Ramos (cell line): ENCODE data around the gene GPR153.

Source experiments
- in situ Hi-C: fragments of 300-500 bp; cut with MboI; formaldehyde crosslinking; loops from one replicate; pipeline ENCODE4 v1.14.3; 2022; ENCODE audit warnings: low sequenced_read_pairs; ENCODE audit not compliant: unreplicated experiment

Gene GPR153

GRCh38 chr1:6287431-6287886 is 26.6 kb upstream of the GPR153 start:
- in situ Hi-C loops = no loop called here

GRCh38 chr1:6287029-6287428 is 26.1 kb upstream of the GPR153 start:
- in situ Hi-C loops = no loop called here

GRCh38 chr1:6286266-6286665 is 25.4 kb upstream of the GPR153 start:
- in situ Hi-C loops = no loop called here

- in situ Hi-C loops = no loop called here
Observed at GRCh38 chr1:6285336-6285735, 24.4 kb upstream of the GPR153 start.

GRCh38 chr1:6282577-6283270 is 21.8 kb upstream of the GPR153 start:
- in situ Hi-C loops = no loop called here

GRCh38 chr1:6281511-6282402 is 20.9 kb upstream of the GPR153 start:
- in situ Hi-C loops = no loop called here

GRCh38 chr1:6280761-6281451 is 20.0 kb upstream of the GPR153 start:
- in situ Hi-C loops = no loop called here

- in situ Hi-C loops = no loop called here
Observed at GRCh38 chr1:6279613-6280383, 18.9 kb upstream of the GPR153 start.

GRCh38 chr1:6279066-6279465 is 18.2 kb upstream of the GPR153 start:
- in situ Hi-C loops = no loop called here

- in situ Hi-C loops = no loop called here
Observed at GRCh38 chr1:6278263-6278662, 17.4 kb upstream of the GPR153 start.

GRCh38 chr1:6276811-6277555 is 16.1 kb upstream of the GPR153 start:
- in situ Hi-C loops = no loop called here

- in situ Hi-C loops = no loop called here
Observed at GRCh38 chr1:6275826-6276782, 15.2 kb upstream of the GPR153 start.

GRCh38 chr1:6274622-6275139 is 13.8 kb upstream of the GPR153 start:
- in situ Hi-C loops = no loop called here

GRCh38 chr1:6274102-6274501 is 13.2 kb upstream of the GPR153 start:
- in situ Hi-C loops = no loop called here

GRCh38 chr1:6273380-6273891 is 12.5 kb upstream of the GPR153 start:
- in situ Hi-C loops = no loop called here

GRCh38 chr1:6272868-6273267 is 12.0 kb upstream of the GPR153 start:
- in situ Hi-C loops = no loop called here

- in situ Hi-C loops = no loop called here
Observed at GRCh38 chr1:6272452-6272851, 11.6 kb upstream of the GPR153 start.

- in situ Hi-C loops = no loop called here
Observed at GRCh38 chr1:6271554-6271953, 10.7 kb upstream of the GPR153 start.
